Parathyroid adenoma (tissue), 2 donors: ENCODE results near the gene PPP1R3E.
A peak's percentile ranks its signal among the peaks of the same experiment; 100 is the strongest.

Experiments
- H2AFZ ChIP-seq: fragments of 300-600 bp; sonication (generic); one replicate; pipeline ENCODE4 v1.7.0; 2017; ENCODE audit warnings: antibody characterized with exemption, mild to moderate bottlenecking
- H3K27ac ChIP-seq: fragments of 300-600 bp; sonication (generic); one replicate; pipeline ENCODE4 v1.7.0; 2017
- H3K27me3 ChIP-seq: fragments of 300-600 bp; sonication (generic); one replicate; pipeline ENCODE4 v1.7.0; 2017; ENCODE audit warnings: low read length; ENCODE audit not compliant: control insufficient read depth, insufficient read depth
- H3K36me3 ChIP-seq: fragments of 300-600 bp; sonication (generic); one replicate; pipeline ENCODE4 v1.7.0; 2017; ENCODE audit warnings: low read length; ENCODE audit not compliant: control insufficient read depth, insufficient read depth
- H3K4me1 ChIP-seq: fragments of 300-600 bp; sonication (generic); one replicate; pipeline ENCODE4 v1.7.0; 2017; ENCODE audit warnings: control low read depth
- H3K4me2 ChIP-seq: fragments of 300-600 bp; sonication (generic); one replicate; pipeline ENCODE4 v1.7.0; 2017; ENCODE audit warnings: low read length
- H3K4me3 ChIP-seq: fragments of 300-600 bp; sonication (generic); one replicate; pipeline ENCODE4 v1.7.0; 2017; ENCODE audit warnings: low read depth, low read length
- H3K79me2 ChIP-seq: fragments of 300-600 bp; sonication (generic); one replicate; pipeline ENCODE4 v1.7.0; 2017; ENCODE audit warnings: control low read depth
- H3K9ac ChIP-seq: fragments of 300-600 bp; sonication (generic); one replicate; pipeline ENCODE4 v1.7.0; 2017; ENCODE audit warnings: mild to moderate bottlenecking
- H3K9me3 ChIP-seq: fragments of 300-600 bp; sonication (generic); one replicate; pipeline ENCODE4 v1.7.0; 2017; ENCODE audit warnings: low read length; ENCODE audit not compliant: control insufficient read depth
- TF ChIP-seq, protein P1 (sequence below): fragments of 300-600 bp; sonication (generic); IDR thresholded peaks from one replicate; pipeline ENCODE4 v1.7.0; 2017; ENCODE audit warnings: antibody characterized with exemption, mild to moderate bottlenecking
- donor health status: primary hyperparathyroidism.

Gene PPP1R3E

DNA sequence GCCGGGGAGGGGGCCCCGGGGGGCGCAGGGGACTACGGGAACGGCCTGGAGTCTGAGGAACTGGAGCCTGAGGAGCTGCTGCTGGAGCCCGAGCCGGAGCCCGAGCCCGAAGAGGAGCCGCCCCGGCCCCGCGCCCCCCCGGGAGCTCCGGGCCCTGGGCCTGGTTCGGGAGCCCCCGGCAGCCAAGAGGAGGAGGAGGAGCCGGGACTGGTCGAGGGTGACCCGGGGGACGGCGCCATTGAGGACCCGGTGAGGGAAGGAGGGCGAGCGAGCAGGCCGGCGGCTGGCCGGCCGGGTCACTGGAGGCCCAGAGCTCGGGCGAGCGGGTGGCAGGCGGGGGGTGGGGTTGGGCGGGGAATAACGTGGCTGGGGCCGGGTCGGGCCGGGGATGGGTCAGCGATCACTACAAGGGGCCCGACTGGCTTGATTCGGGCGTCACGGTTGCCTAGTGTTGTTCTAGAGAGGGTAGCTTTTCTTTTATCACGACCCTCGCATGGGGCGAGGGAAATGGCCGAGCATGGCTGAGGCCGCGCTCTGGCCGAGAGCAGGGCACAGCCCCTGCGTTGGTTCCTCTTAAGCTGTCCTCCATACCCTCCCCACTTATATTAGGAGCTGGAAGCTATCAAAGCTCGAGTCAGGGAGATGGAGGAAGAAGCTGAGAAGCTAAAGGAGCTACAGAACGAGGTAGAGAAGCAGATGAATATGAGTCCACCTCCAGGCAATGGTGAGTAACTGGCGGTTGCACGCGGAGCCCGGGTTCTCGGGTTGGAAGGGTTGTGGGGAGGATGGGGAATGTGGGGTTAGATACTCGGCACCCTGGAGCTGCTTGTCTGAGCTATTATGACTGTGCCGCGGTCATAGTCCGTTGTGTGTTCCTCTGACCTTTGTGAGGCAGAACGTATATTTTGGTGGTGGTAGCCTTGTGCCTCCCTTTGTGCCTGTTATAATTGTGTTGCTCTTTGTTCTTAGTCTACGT is 19.2 kb upstream of the PPP1R3E start:
- Histone ChIP-seq H3K27me3 (no peaks in the 10 kb centered on the region), H3K4me1 (peaks cover 12% of the 10 kb centered on the region), H2AFZ (peak overlapping the region; percentile 89), H3K9me3 (no peaks in the 10 kb centered on the region), H3K27ac (peak overlapping the region; percentile 93), H3K79me2 (peaks cover 7% of the 10 kb centered on the region), H3K4me3 (peak overlapping the region; percentile 87), H3K9ac (peak overlapping the region; percentile 96), H3K36me3 (no peaks in the 10 kb centered on the region), H3K4me2 (peak overlapping the region; percentile 93)
- TF ChIP-seq, protein P1, sequence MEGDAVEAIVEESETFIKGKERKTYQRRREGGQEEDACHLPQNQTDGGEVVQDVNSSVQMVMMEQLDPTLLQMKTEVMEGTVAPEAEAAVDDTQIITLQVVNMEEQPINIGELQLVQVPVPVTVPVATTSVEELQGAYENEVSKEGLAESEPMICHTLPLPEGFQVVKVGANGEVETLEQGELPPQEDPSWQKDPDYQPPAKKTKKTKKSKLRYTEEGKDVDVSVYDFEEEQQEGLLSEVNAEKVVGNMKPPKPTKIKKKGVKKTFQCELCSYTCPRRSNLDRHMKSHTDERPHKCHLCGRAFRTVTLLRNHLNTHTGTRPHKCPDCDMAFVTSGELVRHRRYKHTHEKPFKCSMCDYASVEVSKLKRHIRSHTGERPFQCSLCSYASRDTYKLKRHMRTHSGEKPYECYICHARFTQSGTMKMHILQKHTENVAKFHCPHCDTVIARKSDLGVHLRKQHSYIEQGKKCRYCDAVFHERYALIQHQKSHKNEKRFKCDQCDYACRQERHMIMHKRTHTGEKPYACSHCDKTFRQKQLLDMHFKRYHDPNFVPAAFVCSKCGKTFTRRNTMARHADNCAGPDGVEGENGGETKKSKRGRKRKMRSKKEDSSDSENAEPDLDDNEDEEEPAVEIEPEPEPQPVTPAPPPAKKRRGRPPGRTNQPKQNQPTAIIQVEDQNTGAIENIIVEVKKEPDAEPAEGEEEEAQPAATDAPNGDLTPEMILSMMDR, result no peak

DNA sequence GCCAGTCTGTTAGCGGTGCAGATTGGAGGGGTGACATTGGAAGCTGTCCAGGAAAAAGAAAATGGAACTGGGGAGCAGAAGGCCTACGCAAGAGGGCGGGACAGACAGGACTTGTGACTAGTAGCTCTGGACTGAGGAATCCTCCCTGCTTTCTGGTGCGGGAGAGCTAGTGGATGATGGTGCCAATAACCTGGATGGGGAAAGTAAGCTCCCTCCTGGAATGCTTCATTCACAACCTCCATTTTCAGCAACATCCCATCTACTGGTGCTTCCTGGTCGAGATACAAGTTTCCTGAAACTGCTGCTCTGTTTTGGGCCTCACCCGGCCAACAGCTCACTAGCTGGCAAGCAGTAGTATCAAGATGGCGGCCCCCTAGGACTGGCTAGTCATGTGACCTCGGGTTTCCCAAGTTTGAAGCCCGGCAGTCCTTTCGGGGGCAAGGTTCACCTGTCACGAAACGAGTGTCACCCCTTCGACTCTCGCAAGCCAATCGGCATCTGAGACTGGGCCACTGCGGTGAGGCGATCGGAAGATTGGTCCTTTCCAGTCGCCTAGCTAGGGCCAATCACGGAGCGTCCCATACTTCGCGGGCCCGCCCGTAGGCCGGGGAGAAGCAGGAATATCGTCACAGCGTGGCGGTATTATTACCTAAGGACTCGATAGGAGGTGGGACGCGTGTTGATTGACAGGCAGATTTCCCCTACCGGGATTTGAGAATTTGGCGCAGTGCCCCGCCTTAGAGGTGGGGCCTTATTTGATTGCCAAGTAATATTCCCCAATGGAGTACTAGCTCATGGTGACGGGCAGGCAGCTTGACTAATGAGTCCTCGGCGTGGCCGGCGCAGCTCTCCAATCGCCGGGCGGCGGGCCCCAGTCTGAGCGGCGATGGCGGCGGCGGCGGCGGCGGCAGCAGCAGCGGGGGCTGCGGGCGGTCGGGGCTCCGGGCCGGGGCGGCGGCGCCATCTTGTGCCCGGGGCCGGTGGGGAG is 18.2 kb upstream of the PPP1R3E start, which contains the start of gene PABPN1:
TSS of gene PABPN1 (plus strand) at position 874 of the 988 bp plus-strand sequence. CDS start at position 887, 13 bp downstream.
- Histone ChIP-seq H3K36me3 (no peaks in the 10 kb centered on the region), H3K9ac (peak within 1 kb of the TSS; percentile 96), H3K4me3 (peak within 1 kb of the TSS; percentile 87), H3K79me2 (peaks cover 7% of the 10 kb centered on the region), H3K4me2 (peak within 1 kb of the TSS; percentile 93), H3K4me1 (peaks cover 12% of the 10 kb centered on the region), H3K9me3 (no peaks in the 10 kb centered on the region), H3K27ac (peak within 1 kb of the TSS; percentile 93), H2AFZ (peak within 1 kb of the TSS; percentile 89), H3K27me3 (no peaks in the 10 kb centered on the region)
- TF ChIP-seq, protein P1, result no peak

GRCh38 chr14:23319746-23320583 is 17.3 kb upstream of the PPP1R3E start:
- Histone ChIP-seq H3K9me3 (no peaks in the 10 kb centered on the region), H3K4me1 (peaks cover 12% of the 10 kb centered on the region), H3K27ac (peak overlapping the region; percentile 87), H3K4me3 (peak overlapping the region; percentile 68), H3K27me3 (no peaks in the 10 kb centered on the region), H3K79me2 (peaks cover 7% of the 10 kb centered on the region), H3K36me3 (no peaks in the 10 kb centered on the region), H3K9ac (no peak overlapping the region), H2AFZ (peak overlapping the region; percentile 84), H3K4me2 (peak overlapping the region; percentile 93)
- TF ChIP-seq, protein P1, result no peak

DNA sequence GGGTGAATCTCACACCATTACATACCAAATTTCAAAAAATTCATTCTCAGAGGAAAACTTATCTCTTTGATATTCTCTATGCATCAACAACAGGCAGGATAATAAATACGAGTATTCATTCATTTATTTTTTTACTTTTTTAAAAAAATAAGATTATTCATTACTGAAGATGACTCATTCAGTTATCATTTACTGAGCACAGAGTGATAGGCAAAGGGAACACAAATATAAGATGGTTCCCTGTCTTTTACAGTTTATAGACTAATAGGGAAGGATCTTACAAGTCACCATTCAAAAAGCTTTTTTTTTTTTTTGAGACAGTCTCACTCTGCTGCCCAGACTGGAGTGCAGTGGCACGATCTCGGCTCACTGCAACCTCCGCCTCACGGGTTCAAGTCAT is 13.6 kb upstream of the PPP1R3E start:
- no peak overlapping the region for H3K4me2 ChIP-seq
- H3K4me3 ChIP-seq, result no peak overlapping the region
- no peak overlapping the region for H3K9ac ChIP-seq
- H3K4me1 ChIP-seq, result peaks cover 5% of the 10 kb centered on the region
- H3K79me2 ChIP-seq, result no peaks in the 10 kb centered on the region
- H3K36me3 ChIP-seq, result no peaks in the 10 kb centered on the region
- H2AFZ ChIP-seq, result no peak overlapping the region
- no peaks in the 10 kb centered on the region for H3K9me3 ChIP-seq
- H3K27me3 ChIP-seq, result no peaks in the 10 kb centered on the region
- H3K27ac ChIP-seq, result no peak overlapping the region
- TF ChIP-seq, protein P1, result no peak
